HepG2 (cell line): ENCODE results near the gene CRYM. TPM values are rescaled to one million over a fixed set of nuclear protein-coding genes. Genes with fewer than 3 reads are reported as not detected.

Source experiments
- DNMT1 ChIP-seq: sonication (generic); formaldehyde crosslinking; IDR thresholded peaks from 2 replicates; pipeline ENCODE4 v1.5.1; 2020; ENCODE audit warnings: mild to moderate bottlenecking, missing genetic modification reagents
- FOXA1 ChIP-seq, 2 experiments: fragments of 450-650 bp in 1 of 2; sonication (generic) in 1 of 2; formaldehyde crosslinking in 1 of 2; IDR thresholded peaks; 2 replicates each; pipeline versions ENCODE4 v1.4.0 to v1.6.1; 2016 to 2020; ENCODE audit warnings: missing genetic modification reagents in 1 of 2
- GATAD2A ChIP-seq: IDR thresholded peaks from 2 replicates; pipeline ENCODE4 v1.6.1; 2016
- HNF4A ChIP-seq: sonication (generic); formaldehyde crosslinking; IDR thresholded peaks from 2 replicates; pipeline ENCODE4 v1.4.0; 2020; ENCODE audit warnings: missing genetic modification reagents
- JDP2 ChIP-seq: sonication (generic); formaldehyde crosslinking; IDR thresholded peaks from 2 replicates; pipeline ENCODE4 v1.8.1; 2022; ENCODE audit warnings: missing genetic modification reagents, borderline replicate concordance
- MXI1 ChIP-seq: IDR thresholded peaks from 3 replicates; pipeline ENCODE4 v1.6.1; 2012; ENCODE audit warnings: low read depth, low read length, inconsistent platforms, borderline replicate concordance
- NFAT5 ChIP-seq: sonication (generic); formaldehyde crosslinking; IDR thresholded peaks from 2 replicates; pipeline ENCODE4 v1.4.0; 2020; ENCODE audit warnings: missing genetic modification reagents
- NFE2L2 ChIP-seq: fragments of 150-350 bp; IDR thresholded peaks from 2 replicates; pipeline ENCODE4 v1.6.1; 2014; ENCODE audit warnings: low read length
- PHF8 ChIP-seq: sonication (generic); formaldehyde crosslinking; IDR thresholded peaks from 2 replicates; pipeline ENCODE4 v1.5.0; 2020; ENCODE audit warnings: missing genetic modification reagents
- PITX1 ChIP-seq: sonication (generic); formaldehyde crosslinking; IDR thresholded peaks from 2 replicates; pipeline ENCODE4 v1.5.1; 2020; ENCODE audit warnings: mild to moderate bottlenecking, missing genetic modification reagents
- SOX13 ChIP-seq, 3 experiments: fragments of 450-650 bp in 1 of 3; sonication (generic) in 1 of 3; formaldehyde crosslinking in 1 of 3; IDR thresholded peaks in 2 of 3; conservative IDR thresholded peaks in 1 of 3; 2 replicates each; pipeline versions ENCODE4 v1.5.0 to v1.6.1; 2016 to 2020; ENCODE audit warnings: antibody characterized with exemption in 1 of 3, mild to moderate bottlenecking in 1 of 3, missing compliant biosample characterization in 1 of 3, missing genetic modification reagents in 1 of 3, moderate library complexity in 1 of 3
- ZFP82 ChIP-seq: sonication (generic); formaldehyde crosslinking; IDR thresholded peaks from 2 replicates; pipeline ENCODE4 v1.5.1; 2020; ENCODE audit warnings: mild to moderate bottlenecking, missing genetic modification reagents, borderline replicate concordance
- ZNF34 ChIP-seq: sonication (generic); formaldehyde crosslinking; IDR thresholded peaks from 2 replicates; pipeline ENCODE4 v1.4.0; 2020; ENCODE audit warnings: mild to moderate bottlenecking, missing genetic modification reagents, borderline replicate concordance
- polyA plus RNA-seq, 8 experiments: library from polyadenylated mRNA; depleted of rRNA in 3 of 8; stranded (reverse) in 7 of 8; unstranded in 1 of 8; fragments of >200 nt; fragmentation: Illumina TruSeq in 4 of 8; extraction: Trizol in 4 of 8; gene quantifications; 2 replicates each; pipeline versions ENCODE4 v1.2.1 to v1.2.3, GENCODE V29; 2011 to 2016; ENCODE audit warnings: low read depth in 4 of 8, missing spikeins in 1 of 8, mixed read lengths in 1 of 8; ENCODE audit not compliant: insufficient read depth in 1 of 8
- total RNA-seq, 5 experiments: library from RNA; depleted of rRNA; stranded (reverse); fragments of >200 nt; fragmentation: Illumina TruSeq; extraction: Trizol; gene quantifications; 2 replicates each; pipeline ENCODE4 v1.2.3, GENCODE V29; 2016; ENCODE audit warnings: low read depth in 1 of 5
- TF ChIP-seq, protein P1 (sequence below): IDR thresholded peaks from 2 replicates; pipeline ENCODE4 v1.4.0; 2020; ENCODE audit warnings: mild to moderate bottlenecking, missing genetic modification reagents
- TF ChIP-seq, protein P2 (sequence below): sonication (generic); formaldehyde crosslinking; IDR thresholded peaks from 2 replicates; pipeline ENCODE4 v1.4.0; 2020; ENCODE audit warnings: missing genetic modification reagents
- TF ChIP-seq, protein P3 (sequence below): sonication (generic); formaldehyde crosslinking; IDR thresholded peaks from 2 replicates; pipeline ENCODE4 v1.5.0; 2020; ENCODE audit warnings: mild to moderate bottlenecking, low read depth, missing genetic modification reagents, borderline replicate concordance

CRYM gene
- total and polyA plus RNA-seq, 2 of the 13 experiments (the other 11 are each of a cell fraction or from before 2014, with no cell fraction given), result 1.9 to 2.2 TPM

GRCh38 chr16:21222495-21223337 is 55.4 kb downstream of the CRYM start (continued):
- TF ChIP-seq, protein P1, sequence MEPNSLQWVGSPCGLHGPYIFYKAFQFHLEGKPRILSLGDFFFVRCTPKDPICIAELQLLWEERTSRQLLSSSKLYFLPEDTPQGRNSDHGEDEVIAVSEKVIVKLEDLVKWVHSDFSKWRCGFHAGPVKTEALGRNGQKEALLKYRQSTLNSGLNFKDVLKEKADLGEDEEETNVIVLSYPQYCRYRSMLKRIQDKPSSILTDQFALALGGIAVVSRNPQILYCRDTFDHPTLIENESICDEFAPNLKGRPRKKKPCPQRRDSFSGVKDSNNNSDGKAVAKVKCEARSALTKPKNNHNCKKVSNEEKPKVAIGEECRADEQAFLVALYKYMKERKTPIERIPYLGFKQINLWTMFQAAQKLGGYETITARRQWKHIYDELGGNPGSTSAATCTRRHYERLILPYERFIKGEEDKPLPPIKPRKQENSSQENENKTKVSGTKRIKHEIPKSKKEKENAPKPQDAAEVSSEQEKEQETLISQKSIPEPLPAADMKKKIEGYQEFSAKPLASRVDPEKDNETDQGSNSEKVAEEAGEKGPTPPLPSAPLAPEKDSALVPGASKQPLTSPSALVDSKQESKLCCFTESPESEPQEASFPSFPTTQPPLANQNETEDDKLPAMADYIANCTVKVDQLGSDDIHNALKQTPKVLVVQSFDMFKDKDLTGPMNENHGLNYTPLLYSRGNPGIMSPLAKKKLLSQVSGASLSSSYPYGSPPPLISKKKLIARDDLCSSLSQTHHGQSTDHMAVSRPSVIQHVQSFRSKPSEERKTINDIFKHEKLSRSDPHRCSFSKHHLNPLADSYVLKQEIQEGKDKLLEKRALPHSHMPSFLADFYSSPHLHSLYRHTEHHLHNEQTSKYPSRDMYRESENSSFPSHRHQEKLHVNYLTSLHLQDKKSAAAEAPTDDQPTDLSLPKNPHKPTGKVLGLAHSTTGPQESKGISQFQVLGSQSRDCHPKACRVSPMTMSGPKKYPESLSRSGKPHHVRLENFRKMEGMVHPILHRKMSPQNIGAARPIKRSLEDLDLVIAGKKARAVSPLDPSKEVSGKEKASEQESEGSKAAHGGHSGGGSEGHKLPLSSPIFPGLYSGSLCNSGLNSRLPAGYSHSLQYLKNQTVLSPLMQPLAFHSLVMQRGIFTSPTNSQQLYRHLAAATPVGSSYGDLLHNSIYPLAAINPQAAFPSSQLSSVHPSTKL, result peak; percentile 75
- TF ChIP-seq ZNF34 (CRISPR knock-in tag) (no peak), MXI1 (no peak), JDP2 (CRISPR knock-in tag) (no peak), FOXA1 (IDR thresholded peaks at IDR 0.05) (no peak), FOXA1 (CRISPR knock-in tag; IDR thresholded peaks at IDR 0.05) (peak; percentile 65; the same call in 1 of the 2 replicates), PHF8 (0 out of 2 replicates have a peak, but pooled peaks have one; percentile 22), ZFP82 (CRISPR knock-in tag) (no peak), DNMT1 (CRISPR knock-in tag) (no peak), HNF4A (CRISPR knock-in tag) (peak; percentile 13; the same call in 1 of the 2 replicates), SOX13 (IDR thresholded peaks at IDR 0.05) (no peak), SOX13 (CRISPR knock-in tag; conservative IDR thresholded peaks at IDR 0.05 in 1 of 2, IDR thresholded peaks at IDR 0.05 in 1 of 2) (peak in 1 of 2 experiments; percentile 86; a peak in 2 of 4 replicates), NFE2L2 (no peak), GATAD2A (CRISPR knock-in tag) (peak; percentile 64), PITX1 (peak; percentile 90), NFAT5 (CRISPR knock-in tag) (no peak)
- TF ChIP-seq, protein P2, sequence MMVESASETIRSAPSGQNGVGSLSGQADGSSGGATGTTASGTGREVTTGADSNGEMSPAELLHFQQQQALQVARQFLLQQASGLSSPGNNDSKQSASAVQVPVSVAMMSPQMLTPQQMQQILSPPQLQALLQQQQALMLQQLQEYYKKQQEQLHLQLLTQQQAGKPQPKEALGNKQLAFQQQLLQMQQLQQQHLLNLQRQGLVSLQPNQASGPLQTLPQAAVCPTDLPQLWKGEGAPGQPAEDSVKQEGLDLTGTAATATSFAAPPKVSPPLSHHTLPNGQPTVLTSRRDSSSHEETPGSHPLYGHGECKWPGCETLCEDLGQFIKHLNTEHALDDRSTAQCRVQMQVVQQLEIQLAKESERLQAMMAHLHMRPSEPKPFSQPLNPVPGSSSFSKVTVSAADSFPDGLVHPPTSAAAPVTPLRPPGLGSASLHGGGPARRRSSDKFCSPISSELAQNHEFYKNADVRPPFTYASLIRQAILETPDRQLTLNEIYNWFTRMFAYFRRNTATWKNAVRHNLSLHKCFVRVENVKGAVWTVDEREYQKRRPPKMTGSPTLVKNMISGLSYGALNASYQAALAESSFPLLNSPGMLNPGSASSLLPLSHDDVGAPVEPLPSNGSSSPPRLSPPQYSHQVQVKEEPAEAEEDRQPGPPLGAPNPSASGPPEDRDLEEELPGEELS (CRISPR knock-in tag), result peak; percentile 51; the same call in 1 of the 2 replicates
- TF ChIP-seq, protein P3, sequence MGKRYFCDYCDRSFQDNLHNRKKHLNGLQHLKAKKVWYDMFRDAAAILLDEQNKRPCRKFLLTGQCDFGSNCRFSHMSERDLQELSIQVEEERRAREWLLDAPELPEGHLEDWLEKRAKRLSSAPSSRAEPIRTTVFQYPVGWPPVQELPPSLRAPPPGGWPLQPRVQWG, result no peak
